NCI-H1048 (cell line): ENCODE data around the gene CACNA2D3.

Experiments used
- DNase-seq: peaks from one replicate; lab custom pipeline; 2025; lab: John Stamatoyannopoulos, UW

The CACNA2D3 gene

DNA sequence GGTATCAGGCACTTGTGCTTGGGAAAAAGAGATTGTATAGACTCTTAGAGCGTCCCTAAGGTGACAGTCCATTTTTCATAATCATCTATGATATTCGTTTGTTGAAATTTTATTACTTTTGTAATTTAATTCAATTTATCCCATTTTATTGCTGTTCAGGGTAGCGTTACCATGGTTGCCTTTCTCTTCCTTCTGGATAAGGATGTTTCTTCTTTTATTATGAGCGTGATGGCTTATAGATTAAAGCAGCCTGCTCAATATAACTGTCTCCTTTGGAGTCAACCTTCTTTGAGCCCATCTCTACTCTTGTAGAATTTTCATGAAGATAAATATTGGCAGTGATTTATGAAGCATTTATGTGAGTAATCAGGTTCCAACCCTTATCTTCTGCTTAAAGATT is 623.5 kb downstream of the CACNA2D3 start:
- no peak for DNase-seq

DNA sequence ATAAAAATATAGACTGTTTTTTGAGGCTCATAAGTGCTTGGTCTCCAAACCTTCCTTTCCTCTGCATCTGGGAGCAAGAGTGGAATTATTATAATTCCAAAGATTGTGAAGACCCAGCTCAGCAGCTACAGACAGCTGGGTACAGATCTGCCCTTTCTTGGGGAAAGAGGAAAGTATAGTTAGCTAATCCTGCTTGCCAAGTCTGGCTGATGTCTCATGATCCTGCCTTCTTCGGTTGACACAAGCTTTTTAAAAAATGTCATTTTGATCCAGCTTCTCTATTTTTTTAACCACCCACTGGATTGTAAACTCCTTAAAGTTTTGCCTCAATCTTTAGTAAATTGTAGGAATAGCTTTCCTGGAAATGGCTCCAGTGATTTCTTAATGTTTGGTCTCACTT is 624.4 kb downstream of the CACNA2D3 start:
- DNase-seq, result no peak

DNA sequence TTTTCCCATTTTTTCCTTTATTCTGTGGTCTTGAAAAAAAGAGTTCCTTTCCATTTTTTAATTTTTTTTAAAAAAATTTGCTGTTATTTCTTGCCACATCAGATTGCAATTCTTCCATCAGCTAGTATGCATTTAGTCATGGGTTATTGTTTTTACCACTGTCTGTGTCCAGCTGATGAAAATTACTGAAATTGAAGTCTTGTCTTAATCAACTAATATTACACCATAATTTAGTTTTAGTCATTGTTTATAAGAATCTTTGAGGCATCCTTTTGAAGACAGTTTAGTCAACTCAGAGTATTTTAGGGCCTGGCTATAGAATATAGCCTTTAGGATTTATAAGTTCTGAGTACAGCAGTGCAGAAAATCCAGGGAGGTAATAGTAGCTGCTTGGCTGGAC is 633.4 kb downstream of the CACNA2D3 start:
- DNase-seq, result no peak

DNA sequence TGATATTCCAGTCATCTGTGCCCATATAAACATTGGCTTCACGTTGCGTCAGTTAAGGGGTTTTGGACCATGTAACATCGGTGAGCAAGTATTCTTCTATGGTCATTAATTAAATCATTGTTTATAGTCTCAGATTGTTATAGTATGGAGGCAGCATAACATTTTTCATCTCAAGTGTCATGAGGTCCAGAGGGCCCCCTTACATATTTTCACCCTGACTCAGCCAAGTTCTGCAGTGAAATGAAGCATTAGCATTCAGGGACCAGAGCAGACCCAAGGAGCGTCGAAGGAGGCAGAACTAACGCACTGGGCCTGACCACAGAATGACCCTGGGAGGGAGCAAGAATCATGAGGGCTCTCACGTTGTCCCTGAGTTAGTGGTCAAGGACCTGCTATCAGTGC is 634.0 kb downstream of the CACNA2D3 start:
- DNase-seq, result no peak

DNA sequence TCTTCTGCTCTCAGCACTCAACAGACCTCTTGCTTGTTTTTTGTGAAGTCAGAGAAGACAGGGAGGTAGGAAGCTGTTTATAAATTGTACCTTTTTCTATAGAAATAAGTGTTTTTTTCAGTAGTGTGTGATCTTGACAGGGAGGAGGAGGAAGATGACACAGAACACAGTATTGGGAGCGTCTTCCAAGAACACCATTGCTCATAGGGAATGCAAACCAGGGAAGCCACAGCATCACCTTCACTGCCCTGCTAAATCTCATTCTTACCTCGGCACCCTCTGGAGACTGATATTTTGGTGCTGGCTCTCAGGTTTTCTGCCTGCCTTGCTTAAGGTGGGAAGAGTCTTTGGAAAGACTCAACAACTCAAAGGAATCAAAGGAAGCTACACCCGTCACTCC is 636.1 kb downstream of the CACNA2D3 start:
- DNase-seq, result no peak

DNA sequence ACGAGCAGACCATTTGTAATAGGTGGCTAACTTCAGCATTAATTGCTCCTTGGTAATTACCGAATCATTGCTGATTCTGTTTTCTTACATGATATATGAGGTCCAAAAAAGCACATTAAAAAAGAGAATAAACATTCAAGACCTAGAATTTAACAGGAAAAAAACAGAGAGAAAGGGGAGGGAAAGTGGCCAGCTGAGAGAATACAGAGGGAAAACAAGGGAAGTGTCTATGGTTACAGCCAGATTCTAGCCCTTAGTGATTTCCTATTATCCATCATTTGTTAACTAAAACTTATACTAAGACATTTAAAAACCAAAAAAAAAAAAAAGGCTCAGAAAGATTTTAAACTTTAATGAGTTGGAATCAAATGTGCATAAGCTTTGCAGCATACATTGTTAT is 636.8 kb downstream of the CACNA2D3 start:
- DNase-seq, result no peak

DNA sequence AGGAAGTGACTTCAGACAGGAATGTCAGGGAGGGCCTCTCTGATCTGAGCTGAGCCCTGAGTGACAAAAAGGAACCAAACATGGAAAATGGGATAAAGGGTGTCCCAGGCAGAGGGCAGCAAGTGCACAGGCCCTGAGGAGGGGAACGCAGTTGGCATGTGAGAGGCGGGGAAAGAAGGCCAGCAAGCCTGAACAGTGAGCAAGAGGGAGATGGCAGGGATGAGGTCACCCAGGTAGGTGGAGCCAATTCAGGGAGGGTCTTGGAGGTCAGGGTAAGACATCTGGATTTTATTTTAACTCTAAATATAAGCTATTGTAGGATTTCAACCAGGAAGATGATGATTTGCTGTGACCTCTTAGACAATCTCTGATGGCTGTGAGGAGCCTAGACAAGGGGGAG is 637.8 kb downstream of the CACNA2D3 start:
- DNase-seq, result no peak

DNA sequence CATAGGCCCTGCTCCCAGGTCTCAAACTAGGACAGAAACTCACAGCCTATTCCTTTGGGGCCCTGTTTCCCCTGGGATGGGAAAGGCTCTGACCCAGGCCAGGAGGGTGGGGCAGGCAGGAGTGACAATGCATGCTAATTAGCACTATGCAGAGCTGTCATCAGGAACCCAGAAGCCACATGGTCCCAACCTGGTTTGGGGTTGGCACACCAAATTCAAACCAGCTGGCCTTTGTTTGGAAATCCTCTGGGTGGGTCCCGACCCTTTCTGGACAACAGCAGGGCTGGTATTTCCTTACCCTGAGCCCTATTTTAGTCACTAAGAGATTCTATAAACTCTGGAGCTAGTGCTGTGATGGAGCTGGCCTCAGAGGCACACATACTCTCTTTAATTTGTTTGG is 639.3 kb downstream of the CACNA2D3 start:
- no peak for DNase-seq

DNA sequence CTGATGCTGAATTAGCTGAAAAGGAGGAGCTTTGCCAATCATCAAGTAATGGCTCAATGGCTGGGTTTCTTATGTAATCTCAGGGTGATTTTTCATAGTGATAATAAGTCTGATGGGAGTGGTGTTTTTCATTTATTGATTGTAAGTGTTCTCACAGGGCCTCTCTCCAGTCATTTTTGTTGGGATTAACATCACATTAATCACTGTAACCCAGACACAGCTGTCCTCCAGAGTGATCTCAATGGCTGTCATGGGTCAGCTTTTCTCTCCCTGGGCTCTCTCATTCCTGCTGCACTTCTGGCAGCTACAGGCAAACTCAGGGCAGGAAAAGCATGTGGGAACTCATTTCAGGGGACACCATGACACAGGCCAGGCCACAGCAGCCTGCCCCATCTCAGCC is 642.6 kb downstream of the CACNA2D3 start:
- DNase-seq, result no peak

DNA sequence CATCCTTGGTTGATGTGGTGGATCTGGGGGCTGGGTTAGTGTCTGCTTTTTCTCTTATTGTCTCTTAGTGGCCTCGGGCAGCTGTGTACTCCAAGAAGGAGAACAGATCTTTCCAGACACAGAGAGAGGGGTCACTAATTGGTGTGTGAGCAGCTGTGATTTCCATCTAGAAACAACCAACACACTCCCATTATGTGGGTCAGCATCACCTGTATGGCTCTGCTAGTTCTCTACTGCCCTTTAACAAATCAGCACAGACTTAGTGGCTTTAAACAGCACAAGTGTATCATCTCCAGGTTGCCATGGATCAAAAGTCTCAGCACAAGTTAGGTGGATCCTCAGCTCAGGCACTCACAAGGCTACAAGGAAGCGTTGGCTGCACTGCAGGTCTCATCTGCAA is 648.7 kb downstream of the CACNA2D3 start:
- DNase-seq, result no peak

DNA sequence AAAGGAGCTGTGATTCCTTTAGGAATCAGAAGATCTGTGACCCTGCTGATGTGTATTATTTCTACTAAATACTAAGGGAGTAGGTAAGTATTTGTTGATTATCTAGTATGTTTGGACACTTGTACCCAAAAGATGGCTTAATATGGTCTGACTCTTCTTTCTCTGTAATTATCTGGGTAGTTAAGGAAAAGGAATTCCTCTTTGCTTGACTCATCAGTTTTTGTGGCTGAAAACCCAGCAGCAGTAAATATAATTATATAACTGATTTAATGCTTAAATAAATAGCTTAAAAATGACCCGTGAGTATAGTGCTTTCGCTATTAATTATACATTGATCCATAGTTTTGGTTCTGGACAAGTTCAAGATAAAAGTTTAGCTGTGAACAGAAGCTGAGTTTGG is 649.7 kb downstream of the CACNA2D3 start:
- DNase-seq, result no peak

DNA sequence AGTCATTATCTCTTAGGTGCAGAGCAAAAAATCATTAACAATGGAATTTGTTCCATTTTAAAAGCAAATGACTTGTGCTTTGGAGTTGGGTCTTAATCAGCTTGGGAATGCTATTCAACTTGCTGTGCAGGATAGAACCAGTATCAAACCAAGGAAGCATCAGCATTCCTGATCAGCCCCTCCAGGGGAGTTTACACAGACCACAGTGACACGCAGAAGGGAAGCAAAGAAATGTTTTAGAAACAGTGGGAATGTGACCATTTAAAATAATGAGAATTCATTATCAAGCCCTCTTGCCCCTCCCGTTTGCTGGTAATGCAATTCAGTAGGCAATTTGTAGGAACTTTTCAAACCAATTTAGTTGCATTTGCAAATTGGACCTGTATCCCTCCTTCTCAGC is 650.4 kb downstream of the CACNA2D3 start:
- DNase-seq, result no peak

DNA sequence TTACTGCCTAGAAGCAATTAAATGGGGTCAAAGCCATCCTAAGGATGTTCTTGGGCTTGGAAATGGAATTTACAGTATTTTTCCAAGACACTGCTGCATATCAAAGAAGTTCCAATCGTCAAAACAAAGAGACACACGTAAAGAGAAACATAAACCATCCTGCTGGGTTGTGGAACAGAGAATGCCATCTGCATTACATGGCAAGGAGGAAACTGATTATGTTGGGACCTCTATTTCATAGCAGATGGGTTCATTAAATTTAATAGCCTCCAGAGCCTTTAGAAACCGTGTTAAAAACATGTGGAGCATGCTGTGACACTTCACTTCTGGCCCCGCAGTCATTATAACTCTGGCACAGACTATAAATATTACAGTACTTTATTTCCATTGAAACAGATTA is 650.9 kb downstream of the CACNA2D3 start:
- no peak for DNase-seq

DNA sequence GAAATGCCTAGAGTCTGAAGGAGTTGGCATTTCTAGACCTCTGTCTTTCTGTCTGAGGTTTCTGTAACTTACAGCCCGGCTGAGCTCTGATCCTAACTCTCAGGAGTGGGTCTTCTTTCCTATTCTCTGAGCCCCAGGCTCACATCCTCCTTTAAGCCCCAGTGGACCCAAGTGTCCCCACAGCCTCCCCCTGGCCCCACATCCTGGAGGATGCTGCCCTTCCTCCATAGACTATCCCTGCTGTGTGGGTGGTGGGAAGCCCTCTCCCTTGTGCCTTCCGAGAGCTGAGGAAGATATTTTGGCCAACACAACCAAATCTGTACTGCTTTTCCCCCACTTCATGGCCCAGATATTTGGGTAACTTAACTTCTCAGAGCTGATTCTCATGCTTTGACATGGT is 654.2 kb downstream of the CACNA2D3 start:
- DNase-seq, result no peak

DNA sequence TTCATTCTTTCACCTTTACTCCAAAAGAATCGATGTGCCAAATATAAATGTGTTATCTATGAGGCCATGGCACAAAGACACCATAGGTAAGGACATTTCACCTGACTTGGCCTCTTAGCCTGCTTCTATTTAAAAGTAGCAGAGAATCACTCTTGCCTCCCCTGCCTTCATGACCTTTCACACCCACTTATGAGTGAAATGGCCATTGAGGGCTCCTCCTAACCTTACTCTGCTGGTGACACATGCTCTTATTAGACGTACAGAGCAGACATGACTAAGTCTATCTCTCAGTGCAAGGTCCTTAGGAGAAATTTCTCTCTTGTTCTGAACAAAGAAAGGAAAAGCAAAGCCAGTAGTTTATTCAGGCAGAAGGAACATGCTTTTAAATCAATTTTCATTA is 654.8 kb downstream of the CACNA2D3 start:
- DNase-seq, result no peak

DNA sequence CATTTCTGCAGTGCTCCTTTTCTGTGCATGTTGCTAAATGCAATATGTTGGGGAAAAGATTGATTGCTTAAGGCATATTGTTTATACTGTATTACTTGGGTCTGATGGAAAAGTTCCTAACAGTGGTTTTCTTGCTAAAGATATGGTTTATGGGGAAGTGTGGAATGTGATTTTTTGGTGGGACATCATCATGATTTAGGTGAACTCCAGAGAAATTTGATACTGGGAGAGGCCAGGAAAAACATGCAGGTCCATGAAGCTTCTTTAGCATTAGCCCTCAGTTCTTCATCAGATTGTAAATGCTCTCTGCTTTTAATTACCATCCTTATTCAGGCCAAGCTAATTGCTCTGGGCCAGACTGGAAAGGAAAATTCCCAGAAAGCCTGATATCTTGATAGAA is 658.0 kb downstream of the CACNA2D3 start:
- no peak for DNase-seq

DNA sequence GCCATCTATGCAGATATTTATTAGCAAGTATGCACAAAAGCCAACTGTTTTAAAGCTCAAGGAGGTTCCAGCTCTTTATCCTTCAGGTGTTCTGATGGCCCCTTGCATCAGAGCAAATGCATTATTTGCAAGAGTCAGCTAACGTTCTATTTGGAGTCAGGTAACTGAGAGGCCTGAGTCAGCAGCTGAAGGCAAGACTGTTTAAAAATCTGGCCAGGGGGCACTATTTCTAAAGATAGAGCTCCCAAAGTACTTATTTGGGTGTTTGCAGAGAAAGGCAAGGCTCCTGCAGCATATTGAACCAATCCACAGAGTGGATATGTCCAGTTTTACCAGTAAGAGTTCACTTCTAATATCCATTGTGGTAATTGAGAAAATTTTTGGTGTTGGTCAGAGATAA is 659.4 kb downstream of the CACNA2D3 start:
- DNase-seq, result no peak

DNA sequence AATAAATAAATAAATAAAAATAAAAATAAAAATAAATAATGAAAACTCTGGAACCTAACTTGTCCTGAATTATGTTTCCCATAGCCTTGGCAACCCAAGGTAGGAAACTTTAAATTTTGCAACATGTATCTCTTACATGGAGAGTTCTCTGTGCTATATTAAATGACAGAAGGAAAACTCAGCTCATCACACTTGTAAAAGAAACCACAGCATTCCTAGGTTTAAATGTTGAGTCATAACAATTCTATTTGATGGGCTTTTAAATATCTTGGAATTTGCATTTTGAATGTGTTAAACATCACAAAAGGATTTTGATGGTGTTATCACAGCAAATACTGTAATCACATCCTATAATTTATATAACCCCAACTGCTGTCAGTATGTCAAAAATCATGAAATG is 661.3 kb downstream of the CACNA2D3 start:
- no peak for DNase-seq

DNA sequence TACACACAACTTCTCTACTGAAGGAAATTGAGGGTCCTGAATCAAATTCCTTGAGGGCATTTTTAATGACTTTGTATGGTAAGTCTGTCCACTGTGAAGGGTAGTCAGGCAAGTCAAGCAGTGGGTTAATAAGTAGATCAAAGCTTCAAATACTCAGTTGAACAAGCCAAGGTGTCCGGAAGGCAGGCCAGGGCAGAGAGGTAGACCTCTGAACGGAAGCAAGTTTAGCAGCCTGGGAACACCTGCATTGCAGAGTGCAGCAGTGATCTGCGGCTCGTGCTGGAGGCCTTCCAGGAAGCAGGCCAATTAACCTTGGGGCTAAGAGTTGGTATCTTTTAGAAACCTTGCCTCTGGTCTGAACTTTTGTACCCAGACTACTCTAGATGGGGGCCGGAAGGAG is 661.7 kb downstream of the CACNA2D3 start:
- no peak for DNase-seq

DNA sequence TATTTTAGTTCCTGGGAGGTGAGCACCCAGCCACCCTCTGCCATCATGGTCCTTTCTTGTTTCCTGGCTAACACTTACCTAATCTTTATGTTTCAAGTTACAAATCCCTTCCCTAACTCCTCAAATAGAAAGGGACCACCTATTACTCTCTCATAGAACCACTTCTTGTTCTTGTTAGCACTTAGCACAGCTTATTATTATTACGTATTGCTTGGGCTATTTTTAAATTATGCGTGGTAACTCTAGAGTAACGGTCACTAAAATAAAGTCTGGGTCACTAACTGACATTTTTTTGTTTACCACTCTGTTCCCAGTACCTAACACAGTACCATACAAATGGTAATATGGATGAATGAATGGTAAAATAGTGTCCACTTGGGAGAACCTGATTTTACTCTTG is 663.6 kb downstream of the CACNA2D3 start:
- DNase-seq, result no peak

DNA sequence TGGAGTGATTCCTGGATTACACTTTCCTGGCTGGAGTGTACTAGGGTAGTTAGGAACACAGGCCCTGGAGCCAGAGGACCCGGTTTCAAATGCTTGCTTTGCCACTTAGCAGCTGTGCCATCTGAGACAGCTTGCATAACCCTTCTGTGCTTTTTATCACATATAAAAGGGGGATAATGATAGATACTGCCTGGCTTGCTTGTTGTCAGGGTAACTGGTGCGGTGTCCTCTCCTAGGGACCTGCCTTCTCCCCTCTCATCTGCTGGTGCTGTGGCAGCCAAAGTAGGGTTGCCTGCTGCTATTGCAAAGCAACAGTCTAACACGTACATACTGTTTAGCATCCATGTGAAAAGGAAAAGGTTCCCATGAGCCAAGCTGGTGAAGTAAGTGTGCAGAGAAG is 667.7 kb downstream of the CACNA2D3 start:
- DNase-seq, result no peak

DNA sequence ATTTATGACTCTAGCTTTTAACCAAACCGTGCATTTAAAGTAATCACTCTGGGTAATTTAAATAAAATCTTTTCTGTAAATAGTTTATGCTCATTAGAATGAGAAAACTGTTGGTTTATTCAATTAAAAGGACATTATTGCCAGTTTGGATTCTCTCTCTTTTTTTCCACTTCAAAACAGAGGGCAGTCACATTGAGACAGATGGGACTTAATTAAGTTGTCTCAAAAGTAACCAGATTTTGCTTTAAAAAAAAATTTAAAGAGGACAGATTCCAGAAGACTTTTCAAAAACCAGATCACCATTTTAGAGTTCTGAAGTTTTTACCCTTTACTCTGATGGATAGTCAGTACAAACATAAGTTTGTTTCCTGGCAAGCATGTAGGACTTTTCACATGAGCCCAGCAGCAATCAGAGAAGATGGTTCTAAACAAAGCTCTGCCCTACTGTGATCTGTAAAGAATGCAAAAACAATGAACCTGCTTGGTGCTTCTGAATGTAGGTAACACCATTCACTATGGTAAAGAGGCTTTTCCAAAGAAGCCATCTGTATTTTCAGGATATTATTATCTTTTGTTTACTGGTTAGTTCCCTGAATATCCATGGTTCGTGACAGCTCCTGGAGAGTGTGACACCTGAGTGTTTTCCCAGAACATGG is 669.3 kb downstream of the CACNA2D3 start:
- DNase-seq, result no peak

DNA sequence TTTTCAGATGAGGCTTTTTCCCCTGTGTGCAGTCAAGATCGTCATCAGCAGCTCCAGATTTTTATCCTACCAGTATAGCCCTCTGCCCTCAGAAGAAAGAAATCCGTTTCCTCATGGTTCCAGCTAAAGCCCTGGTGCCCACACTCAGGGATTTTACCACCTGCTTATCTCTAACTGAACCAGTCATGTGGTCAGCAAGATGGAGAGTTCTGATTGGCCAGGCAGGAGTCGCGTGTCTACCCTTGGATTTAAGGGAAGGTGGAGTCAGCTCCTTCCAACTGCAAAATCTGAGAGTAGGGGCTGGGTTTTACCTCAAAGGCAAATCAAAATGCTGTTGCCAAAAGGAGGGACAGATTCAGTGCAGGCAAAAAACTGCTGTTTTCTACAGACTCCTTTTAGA is 670.2 kb downstream of the CACNA2D3 start:
- no peak for DNase-seq

DNA sequence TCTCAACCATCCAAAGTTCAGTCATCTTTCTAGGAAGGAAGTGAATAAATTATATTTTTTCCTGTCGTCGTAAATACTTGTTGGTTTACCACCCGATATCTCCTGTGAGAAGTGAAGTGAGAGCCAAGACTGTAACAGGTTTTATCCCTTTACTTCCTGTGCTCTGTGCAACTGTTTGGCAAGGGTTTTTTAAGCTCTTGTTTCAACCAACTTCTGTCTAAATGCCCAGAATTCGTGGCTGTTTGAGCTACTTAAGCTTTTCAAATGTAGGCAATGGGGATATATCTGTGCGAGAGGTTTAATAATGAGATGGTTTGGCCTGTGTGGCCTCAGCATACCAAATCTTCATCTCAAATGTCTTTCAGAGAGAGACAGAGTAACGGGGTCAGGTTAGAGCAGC is 670.8 kb downstream of the CACNA2D3 start:
- no peak for DNase-seq

DNA sequence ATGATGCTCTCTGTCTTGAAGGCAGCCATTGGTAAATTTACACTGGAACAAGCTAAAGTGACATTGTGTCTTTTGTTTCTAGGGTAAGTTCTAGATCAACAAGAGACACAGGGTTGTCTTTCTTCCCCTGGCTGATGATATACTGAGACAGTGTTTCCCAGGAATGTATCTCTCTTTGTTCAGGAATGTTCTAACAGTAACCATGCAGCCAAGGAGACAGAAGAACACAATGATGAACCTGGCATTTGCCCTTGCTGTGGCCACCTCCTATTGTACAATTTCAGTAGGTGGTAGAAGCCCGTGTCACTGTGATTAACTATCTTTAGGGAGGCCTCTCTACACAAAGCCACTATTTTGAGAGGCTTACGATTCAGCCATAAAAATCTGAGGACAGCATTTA is 674.8 kb downstream of the CACNA2D3 start:
- no peak for DNase-seq
